HepG2 (cell line): ENCODE data around the gene INPP4B. TPM values are rescaled to one million over a fixed set of nuclear protein-coding genes. Genes with fewer than 3 reads are reported as not detected.

Source experiments
- ATAC-seq: fragments of 200-7000 bp; cut with Tn5 transposase; 3 replicates; pipeline ENCODE4 v1.9.1; 2020; ENCODE audit warnings: mild to moderate bottlenecking, moderate library complexity
- BruUV-seq: library from RNA; stranded (reverse); fragments of 400-500 nt; replicated peaks from 2 replicates; lab custom pipeline; 2021; lab: Mats Ljungman, UMichigan
- CTCF ChIA-PET: fragments of 300-600 bp; formaldehyde crosslinking; extraction: SDS; loops from one replicate; lab custom pipeline; 2021; ENCODE audit warnings: low total read pairs, inconsistent platforms, low intra/inter-chr PET ratio; lab: Yijun Ruan, JAX
- POLR2A ChIA-PET: fragments of 350-600 bp; sonication (Branson Sonifier 250); formaldehyde crosslinking; loops from one replicate; lab custom pipeline; 2020; ENCODE audit warnings: antibody characterized with exemption, inconsistent platforms; lab: Yijun Ruan, JAX
- DNase-seq: peaks from one replicate; pipeline ENCODE4 v3.0.0-alpha.2; 2015; ENCODE audit warnings: low spot score
- FAIRE-seq: peaks from 3 replicates; lab custom pipeline; 2011; peaks lifted over from hg19 to GRCh38; lab: Jason Lieb, UNC
- H2AFZ ChIP-seq: one replicate; pipeline ENCODE4 v1.6.1; 2011; ENCODE audit warnings: low read length, inconsistent platforms
- H3K27ac ChIP-seq: fragments of 300-600 bp; 3 replicates; pipeline ENCODE4 v1.8.0; 2011; ENCODE audit warnings: mixed run types, mild to moderate bottlenecking, mixed read lengths, low read length, inconsistent platforms; ENCODE audit not compliant: insufficient read depth; ENCODE audit errors: extremely low read length
- H3K27me3 ChIP-seq, 2 experiments: fragments of 200-600 bp in 1 of 2; 2 replicates in 1 of 2; 3 replicates in 1 of 2; pipeline versions ENCODE4 v1.6.0 to v1.8.0; 2011; ENCODE audit warnings: low read length in 2 of 2, mild to moderate bottlenecking in 2 of 2, moderate library complexity in 2 of 2, inconsistent platforms in 1 of 2; ENCODE audit not compliant: insufficient read depth in 2 of 2, control insufficient read depth in 1 of 2
- H3K36me3 ChIP-seq, 2 experiments: fragments of 200-600 bp in 1 of 2; replicated peaks in 1 of 2; 2 replicates in 1 of 2; 3 replicates in 1 of 2; pipeline versions ENCODE4 v1.5.1 to v1.8.0; 2011; ENCODE audit warnings: low read length in 2 of 2, inconsistent platforms in 1 of 2; ENCODE audit not compliant: insufficient read depth in 2 of 2, control insufficient read depth in 1 of 2
- H3K4me1 ChIP-seq: 2 replicates; pipeline ENCODE4 v1.5.1; 2012; ENCODE audit warnings: low read length, inconsistent platforms; ENCODE audit not compliant: insufficient read depth
- H3K4me2 ChIP-seq: 2 replicates; pipeline ENCODE4 v1.6.0; 2011; ENCODE audit warnings: low read depth, low read length, inconsistent platforms
- H3K4me3 ChIP-seq, 3 experiments: fragments of 200-600 bp in 1 of 3; sonication (generic), shearing (Covaris generic) in 1 of 3; replicated peaks in 1 of 3; 2 replicates each; pipeline ENCODE4 v1.5.1; 2011 to 2016; ENCODE audit warnings: low read length in 3 of 3, inconsistent platforms in 2 of 3, low read depth in 2 of 3, mild to moderate bottlenecking in 2 of 3, control low read depth in 1 of 3, mixed read lengths in 1 of 3; ENCODE audit not compliant: insufficient read depth in 1 of 3
- H3K79me2 ChIP-seq: one replicate; pipeline ENCODE4 v1.6.1; 2011; ENCODE audit warnings: low read length, inconsistent platforms; ENCODE audit not compliant: insufficient read depth
- H3K9ac ChIP-seq: 2 replicates; pipeline ENCODE4 v1.6.0; 2011; ENCODE audit warnings: mild to moderate bottlenecking, low read depth, low read length, inconsistent platforms; ENCODE audit not compliant: insufficient read depth
- H3K9me3 ChIP-seq: 2 replicates; pipeline ENCODE4 v1.5.1; 2012; ENCODE audit warnings: mild to moderate bottlenecking, low read length
- H4K20me1 ChIP-seq: 2 replicates; pipeline ENCODE4 v1.6.0; 2011; ENCODE audit warnings: inconsistent platforms, mild to moderate bottlenecking, low read length, moderate library complexity; ENCODE audit not compliant: insufficient read depth
- ARID3A ChIP-seq: IDR thresholded peaks from 2 replicates; pipeline ENCODE4 v1.6.1; 2012; ENCODE audit warnings: low read depth, low read length, improper control_type of control experiment
- NFE2 ChIP-seq: sonication (generic); formaldehyde crosslinking; IDR thresholded peaks from 2 replicates; pipeline ENCODE4 v1.4.0; 2020; ENCODE audit warnings: missing genetic modification reagents
- SKI ChIP-seq: fragments of 450-650 bp; IDR thresholded peaks from one replicate; pipeline ENCODE4 v1.6.1; 2018; ENCODE audit warnings: mild to moderate bottlenecking; ENCODE audit not compliant: partially characterized antibody
- ZNF446 ChIP-seq: sonication (generic); formaldehyde crosslinking; IDR thresholded peaks from 2 replicates; pipeline ENCODE4 v1.5.0; 2020; ENCODE audit warnings: mild to moderate bottlenecking, missing genetic modification reagents
- ZNF567 ChIP-seq: sonication (generic); formaldehyde crosslinking; IDR thresholded peaks from 2 replicates; pipeline ENCODE4 v1.8.1; 2023; ENCODE audit warnings: mild to moderate bottlenecking, missing genetic modification reagents, borderline replicate concordance
- ZNF841 ChIP-seq: sonication (generic); formaldehyde crosslinking; IDR thresholded peaks from 2 replicates; pipeline ENCODE4 v1.8.1; 2023; ENCODE audit warnings: missing genetic modification reagents, borderline replicate concordance
- WGBS: methylation state at CpG from one replicate; pipeline ENCODE4 v1.1.6; 2017; ENCODE audit warnings: low lambda C conversion rate; 5-methylcytosine and 5-hydroxymethylcytosine counted together
- in situ Hi-C: cut with HindIII; loops from 2 replicates; pipeline ENCODE4 v1.10.0; 2017; ENCODE audit warnings: low pct_unique_long_range_greater_than_20kb; ENCODE audit not compliant: extremely low pct_ligation_motif_present
- intact Hi-C: fragments of 100-400 bp; cut with micrococcal nuclease; formaldehyde crosslinking; loops from one replicate; pipeline ENCODE4 v1.10.0; 2022; ENCODE audit not compliant: unreplicated experiment
- polyA plus RNA-seq, 8 experiments: library from polyadenylated mRNA; depleted of rRNA in 3 of 8; stranded (reverse) in 7 of 8; unstranded in 1 of 8; fragments of >200 nt; fragmentation: Illumina TruSeq in 4 of 8; extraction: Trizol in 4 of 8; gene quantifications; 2 replicates each; pipeline versions ENCODE4 v1.2.1 to v1.2.3, GENCODE V29; 2011 to 2016; ENCODE audit warnings: low read depth in 4 of 8, missing spikeins in 1 of 8, mixed read lengths in 1 of 8; ENCODE audit not compliant: insufficient read depth in 1 of 8
- total RNA-seq, 5 experiments: library from RNA; depleted of rRNA; stranded (reverse); fragments of >200 nt; fragmentation: Illumina TruSeq; extraction: Trizol; gene quantifications; 2 replicates each; pipeline ENCODE4 v1.2.3, GENCODE V29; 2016; ENCODE audit warnings: low read depth in 1 of 5
- TF ChIP-seq, protein P1 (sequence below): sonication (generic); formaldehyde crosslinking; IDR thresholded peaks from 2 replicates; pipeline ENCODE4 v1.9.0; 2021; ENCODE audit warnings: missing genetic modification reagents, borderline replicate concordance

The INPP4B gene
- total and polyA plus RNA-seq, 2 of the 13 experiments (the other 11 are each of a cell fraction or from before 2014, with no cell fraction given): not detected

DNA sequence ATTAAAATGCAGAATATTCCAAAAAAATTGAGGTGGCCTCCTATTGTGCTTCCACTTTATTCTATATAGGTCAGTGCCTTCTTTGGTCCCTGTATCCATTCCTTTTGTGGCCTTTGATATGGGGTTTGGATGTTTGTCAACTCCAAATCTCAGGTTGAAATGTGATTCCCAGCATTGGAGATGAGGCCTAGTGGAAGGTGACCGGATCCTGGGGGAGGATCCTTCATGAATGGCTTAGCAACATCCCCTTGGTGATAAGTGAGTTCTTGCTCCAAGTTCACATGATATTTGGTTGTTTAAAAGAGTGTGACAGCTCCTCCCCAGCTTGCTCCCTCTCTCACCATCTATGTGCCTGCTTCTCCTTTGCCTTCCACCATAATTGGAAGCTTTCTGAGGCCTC lies 380.6 kb downstream of the INPP4B start (continued):
- TF ChIP-seq, protein P1, sequence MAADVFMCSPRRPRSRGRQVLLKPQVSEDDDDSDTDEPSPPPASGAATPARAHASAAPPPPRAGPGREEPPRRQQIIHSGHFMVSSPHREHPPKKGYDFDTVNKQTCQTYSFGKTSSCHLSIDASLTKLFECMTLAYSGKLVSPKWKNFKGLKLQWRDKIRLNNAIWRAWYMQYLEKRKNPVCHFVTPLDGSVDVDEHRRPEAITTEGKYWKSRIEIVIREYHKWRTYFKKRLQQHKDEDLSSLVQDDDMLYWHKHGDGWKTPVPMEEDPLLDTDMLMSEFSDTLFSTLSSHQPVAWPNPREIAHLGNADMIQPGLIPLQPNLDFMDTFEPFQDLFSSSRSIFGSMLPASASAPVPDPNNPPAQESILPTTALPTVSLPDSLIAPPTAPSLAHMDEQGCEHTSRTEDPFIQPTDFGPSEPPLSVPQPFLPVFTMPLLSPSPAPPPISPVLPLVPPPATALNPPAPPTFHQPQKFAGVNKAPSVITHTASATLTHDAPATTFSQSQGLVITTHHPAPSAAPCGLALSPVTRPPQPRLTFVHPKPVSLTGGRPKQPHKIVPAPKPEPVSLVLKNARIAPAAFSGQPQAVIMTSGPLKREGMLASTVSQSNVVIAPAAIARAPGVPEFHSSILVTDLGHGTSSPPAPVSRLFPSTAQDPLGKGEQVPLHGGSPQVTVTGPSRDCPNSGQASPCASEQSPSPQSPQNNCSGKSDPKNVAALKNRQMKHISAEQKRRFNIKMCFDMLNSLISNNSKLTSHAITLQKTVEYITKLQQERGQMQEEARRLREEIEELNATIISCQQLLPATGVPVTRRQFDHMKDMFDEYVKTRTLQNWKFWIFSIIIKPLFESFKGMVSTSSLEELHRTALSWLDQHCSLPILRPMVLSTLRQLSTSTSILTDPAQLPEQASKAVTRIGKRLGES (CRISPR knock-in tag): no peak
- TF ChIP-seq, all 625 proteins: peak for 0

DNA sequence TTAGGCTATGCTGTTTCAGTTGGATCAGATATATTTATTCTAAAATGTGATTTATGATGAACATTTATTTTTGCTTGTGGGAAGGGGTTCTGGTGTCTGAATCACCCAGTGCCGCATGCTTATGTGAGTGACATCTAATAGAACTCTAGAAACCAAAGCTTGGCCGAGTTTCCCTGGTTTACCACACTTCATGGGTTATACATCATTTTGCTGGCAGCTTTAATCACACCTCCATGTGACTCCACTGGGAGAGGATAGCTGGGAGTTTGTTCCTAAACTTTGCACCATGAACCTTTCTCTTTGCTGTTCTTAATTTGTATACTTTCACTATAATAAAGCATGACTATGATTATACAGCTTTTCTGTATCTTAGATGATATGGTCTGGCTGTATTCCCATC lies 382.9 kb downstream of the INPP4B start:
- Histone ChIP-seq H3K4me2 (no peak overlapping the region), H2AFZ (no peak overlapping the region), H3K79me2 (no peaks in the 10 kb centered on the region), H3K27ac (no peak overlapping the region), H3K27me3 (no peaks in the 10 kb centered on the region), H3K4me1 (no peaks in the 10 kb centered on the region), H4K20me1 (no peaks in the 10 kb centered on the region), H3K36me3 (no peaks in the 10 kb centered on the region), H3K4me3 (no peak overlapping the region), H3K9ac (no peak overlapping the region), H3K9me3 (no peaks in the 10 kb centered on the region)
- DNase-seq: no peak
- no peak for ATAC-seq
- intact Hi-C loops (no loop called here), in situ Hi-C loops (no loop called here)
- ChIA-PET CTCF (no interaction called here), POLR2A (no interaction called here)
- WGBS: 0% methylated on average over 2 of the region's 2 CpGs
- no peak for TF ChIP-seq NFE2 (CRISPR knock-in tag)
- no peak for TF ChIP-seq SKI
- no peak for TF ChIP-seq ZNF841 (CRISPR knock-in tag)
- no peak for TF ChIP-seq ZNF567 (CRISPR knock-in tag)
- TF ChIP-seq ARID3A: no peak
- TF ChIP-seq ZNF446: no peak
- FAIRE-seq: no peak
- BruUV-seq: no TSS peak
